WTC11 (cell line): ENCODE data around the gene RTN4. TPM values are rescaled to one million over a fixed set of nuclear protein-coding genes. Genes with fewer than 3 reads are reported as not detected.
"Not testable (repeated sequence)": the region's sequence is repeated elsewhere in the genome, so short reads cannot be mapped to it uniquely, and the experiment has no call there.

Experiments used
- ATAC-seq: fragments of 200-7000 bp; cut with Tn5 transposase; 2 replicates; pipeline ENCODE4 v1.10.0; 2021; ENCODE audit warnings: mild to moderate bottlenecking, moderate library complexity
- CTCF ChIA-PET: fragments of 300-600 bp; sonication (Branson Sonifier 250); formaldehyde crosslinking; loops from one replicate; lab custom pipeline; 2021; ENCODE audit warnings: antibody characterized with exemption; lab: Charles Lee
- POLR2A ChIA-PET: fragments of 350-600 bp; sonication (Branson Sonifier 250); formaldehyde crosslinking; loops from one replicate; lab custom pipeline; 2021; ENCODE audit warnings: antibody characterized with exemption; lab: Charles Lee
- DNase-seq: peaks from one replicate; pipeline ENCODE4 v3.0.0; 2021; ENCODE audit warnings: low spot score
- H3K27ac Mint-ChIP-seq: 2 replicates; pipeline ENCODE4 v1.8.0; 2021; ENCODE audit warnings: mixed read lengths
- H3K27me3 Mint-ChIP-seq: 2 replicates; pipeline ENCODE4 v1.8.0; 2021; ENCODE audit warnings: low read depth, mild to moderate bottlenecking, moderate library complexity, mixed read lengths
- H3K36me3 Mint-ChIP-seq: 2 replicates; pipeline ENCODE4 v1.8.0; 2021; ENCODE audit warnings: mixed read lengths
- H3K4me1 Mint-ChIP-seq: 2 replicates; pipeline ENCODE4 v1.8.0; 2022; ENCODE audit warnings: mixed read lengths
- H3K4me3 Mint-ChIP-seq: 2 replicates; pipeline ENCODE4 v1.8.0; 2021; ENCODE audit warnings: mild to moderate bottlenecking, moderate library complexity, mixed read lengths
- H3K9me3 Mint-ChIP-seq: 2 replicates; pipeline ENCODE4 v1.8.0; 2021; ENCODE audit warnings: mixed read lengths
- CREB1 ChIP-seq: sonication (generic); formaldehyde crosslinking; IDR thresholded peaks from 2 replicates; pipeline ENCODE4 v1.8.0; 2023; ENCODE audit warnings: mild to moderate bottlenecking, missing genetic modification reagents
- CREM ChIP-seq: sonication (generic); formaldehyde crosslinking; IDR thresholded peaks from 2 replicates; pipeline ENCODE4 v1.8.1; 2022; ENCODE audit warnings: mild to moderate bottlenecking, missing genetic modification reagents, moderate library complexity
- GRHL2 ChIP-seq: fragments of 250-450 bp; sonication (Bioruptor Pico); IDR thresholded peaks from 2 replicates; pipeline ENCODE4 v1.8.0; 2022; ENCODE audit warnings: mild to moderate bottlenecking, moderate library complexity; ENCODE audit not compliant: insufficient replicate concordance, severe bottlenecking
- ZBTB21 ChIP-seq: sonication (generic); formaldehyde crosslinking; IDR thresholded peaks from 2 replicates; pipeline ENCODE4 v1.8.1; 2023; ENCODE audit warnings: mild to moderate bottlenecking, missing genetic modification reagents, borderline replicate concordance
- ZNF219 ChIP-seq: sonication (generic); formaldehyde crosslinking; IDR thresholded peaks from 2 replicates; pipeline ENCODE4 v1.8.0; 2023; ENCODE audit warnings: missing genetic modification reagents, mild to moderate bottlenecking, borderline replicate concordance
- total RNA-seq: library from RNA; stranded (reverse); gene quantifications from 3 replicates; pipeline ENCODE4 v1.2.3, GENCODE V29; 2021
- TF ChIP-seq, protein P1 (sequence below): sonication (generic); formaldehyde crosslinking; IDR thresholded peaks from 2 replicates; pipeline ENCODE4 v1.8.0; 2022; ENCODE audit warnings: mild to moderate bottlenecking, missing genetic modification reagents
- TF ChIP-seq, protein P2 (sequence below): sonication (generic); formaldehyde crosslinking; IDR thresholded peaks from 2 replicates; pipeline ENCODE4 v1.8.1; 2023; ENCODE audit warnings: mild to moderate bottlenecking, missing genetic modification reagents
- TF ChIP-seq, protein P3 (sequence below): sonication (generic); formaldehyde crosslinking; IDR thresholded peaks from 2 replicates; pipeline ENCODE4 v1.8.0; 2023; ENCODE audit warnings: missing genetic modification reagents, mild to moderate bottlenecking, borderline replicate concordance
- TF ChIP-seq, protein P4 (sequence below): fragments of 250-450 bp; sonication (Bioruptor Pico); IDR thresholded peaks from 2 replicates; pipeline ENCODE4 v1.9.0; 2021; ENCODE audit warnings: mild to moderate bottlenecking

Gene RTN4
- total RNA-seq, 1 experiment from 2014 or later: 202 TPM

DNA sequence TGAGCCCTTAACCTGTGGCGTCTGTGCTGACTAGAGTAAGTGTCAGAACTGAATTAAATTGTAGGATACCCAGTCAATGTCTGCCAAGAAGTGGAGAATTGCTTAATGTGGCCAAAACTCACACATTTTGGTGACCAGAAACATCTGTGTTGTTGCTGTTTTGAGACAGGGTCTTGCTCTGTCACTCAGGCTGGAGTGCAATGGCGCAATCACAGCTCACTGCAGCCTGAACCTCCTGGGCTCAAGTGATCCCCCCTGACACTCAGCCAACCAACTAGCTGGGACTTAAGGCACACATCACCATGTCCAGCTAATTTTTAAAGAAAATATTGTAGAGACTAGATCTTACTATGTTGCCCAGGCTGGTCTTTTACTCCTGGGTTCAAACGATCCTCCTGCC is 34.4 kb upstream of the RTN4 start:
- Mint-ChIP-seq H3K9me3 (no peaks in the 10 kb centered on the region), H3K4me1 (no peaks in the 10 kb centered on the region), H3K4me3 (no peak overlapping the region), H3K27ac (no peak overlapping the region), H3K27me3 (no peaks in the 10 kb centered on the region), H3K36me3 (no peaks in the 10 kb centered on the region)
- CTCF ChIA-PET: no interaction called here
- ATAC-seq: no peak
- TF ChIP-seq ZBTB21: no peak
- no peak for DNase-seq
- POLR2A ChIA-PET: no interaction called here

DNA sequence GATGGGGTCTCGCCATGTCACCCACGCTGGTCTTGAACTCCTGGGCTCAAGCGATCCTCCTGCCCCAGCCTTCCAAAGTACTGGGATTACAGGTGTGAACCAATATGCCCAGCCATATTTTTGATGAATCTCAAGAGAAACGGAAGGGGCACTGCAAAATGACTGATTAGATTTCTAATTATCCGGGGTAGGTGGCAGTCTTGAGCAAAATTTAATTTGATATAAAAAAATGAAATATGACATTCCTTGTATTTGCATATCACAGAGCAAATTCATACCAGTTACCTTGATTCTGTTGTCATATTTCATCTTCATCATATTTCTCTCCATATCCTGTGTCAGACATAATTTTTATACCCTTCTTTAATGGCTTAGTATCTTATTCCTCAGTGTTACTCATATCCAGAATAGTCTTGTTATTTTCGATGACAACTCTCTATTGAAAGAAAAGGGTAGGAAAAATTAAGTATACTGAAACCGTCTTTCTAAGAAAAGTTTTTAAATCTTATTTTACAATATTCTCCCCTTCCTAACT is 30.0 kb upstream of the RTN4 start:
- H3K27me3 Mint-ChIP-seq: no peaks in the 10 kb centered on the region
- no peak for TF ChIP-seq GRHL2 (CRISPR knock-in tag)
- TF ChIP-seq, protein P1, sequence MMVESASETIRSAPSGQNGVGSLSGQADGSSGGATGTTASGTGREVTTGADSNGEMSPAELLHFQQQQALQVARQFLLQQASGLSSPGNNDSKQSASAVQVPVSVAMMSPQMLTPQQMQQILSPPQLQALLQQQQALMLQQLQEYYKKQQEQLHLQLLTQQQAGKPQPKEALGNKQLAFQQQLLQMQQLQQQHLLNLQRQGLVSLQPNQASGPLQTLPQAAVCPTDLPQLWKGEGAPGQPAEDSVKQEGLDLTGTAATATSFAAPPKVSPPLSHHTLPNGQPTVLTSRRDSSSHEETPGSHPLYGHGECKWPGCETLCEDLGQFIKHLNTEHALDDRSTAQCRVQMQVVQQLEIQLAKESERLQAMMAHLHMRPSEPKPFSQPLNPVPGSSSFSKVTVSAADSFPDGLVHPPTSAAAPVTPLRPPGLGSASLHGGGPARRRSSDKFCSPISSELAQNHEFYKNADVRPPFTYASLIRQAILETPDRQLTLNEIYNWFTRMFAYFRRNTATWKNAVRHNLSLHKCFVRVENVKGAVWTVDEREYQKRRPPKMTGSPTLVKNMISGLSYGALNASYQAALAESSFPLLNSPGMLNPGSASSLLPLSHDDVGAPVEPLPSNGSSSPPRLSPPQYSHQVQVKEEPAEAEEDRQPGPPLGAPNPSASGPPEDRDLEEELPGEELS (CRISPR knock-in tag): no peak
- ChIA-PET CTCF (no interaction called here), POLR2A (no interaction called here)
- ATAC-seq (no peak), DNase-seq (no peak)
- H3K9me3 Mint-ChIP-seq: no peaks in the 10 kb centered on the region
- no peaks in the 10 kb centered on the region for H3K36me3 Mint-ChIP-seq
- H3K4me3 Mint-ChIP-seq: no peak overlapping the region
- no peaks in the 10 kb centered on the region for H3K4me1 Mint-ChIP-seq
- no peak overlapping the region for H3K27ac Mint-ChIP-seq

DNA sequence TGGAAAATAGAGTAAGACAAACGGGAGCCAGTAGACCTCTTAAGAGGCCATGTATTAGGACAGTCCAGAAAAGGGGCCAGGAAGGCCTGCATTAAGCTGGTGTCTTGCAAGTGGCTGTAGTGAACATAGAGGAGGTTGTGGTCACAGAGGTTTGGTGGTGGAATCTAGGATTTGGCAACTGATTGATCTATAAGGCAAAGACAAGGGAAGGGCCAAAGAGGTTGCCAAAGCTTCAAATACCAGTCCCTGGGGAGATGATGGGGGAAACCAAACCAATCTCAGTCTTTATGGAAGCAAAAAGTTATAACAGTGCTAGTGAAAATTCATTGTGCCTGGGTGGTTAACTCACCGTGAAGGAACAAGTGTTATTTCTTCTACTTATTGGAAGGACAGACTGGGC is 28.7 kb upstream of the RTN4 start:
- Mint-ChIP-seq H3K4me1 (no peaks in the 10 kb centered on the region), H3K27ac (no peak overlapping the region), H3K9me3 (no peaks in the 10 kb centered on the region), H3K27me3 (no peaks in the 10 kb centered on the region), H3K4me3 (no peak overlapping the region), H3K36me3 (no peaks in the 10 kb centered on the region)
- ATAC-seq: no peak
- no peak for DNase-seq
- ChIA-PET CTCF (no interaction called here), POLR2A (no interaction called here)
- TF ChIP-seq, protein P2, sequence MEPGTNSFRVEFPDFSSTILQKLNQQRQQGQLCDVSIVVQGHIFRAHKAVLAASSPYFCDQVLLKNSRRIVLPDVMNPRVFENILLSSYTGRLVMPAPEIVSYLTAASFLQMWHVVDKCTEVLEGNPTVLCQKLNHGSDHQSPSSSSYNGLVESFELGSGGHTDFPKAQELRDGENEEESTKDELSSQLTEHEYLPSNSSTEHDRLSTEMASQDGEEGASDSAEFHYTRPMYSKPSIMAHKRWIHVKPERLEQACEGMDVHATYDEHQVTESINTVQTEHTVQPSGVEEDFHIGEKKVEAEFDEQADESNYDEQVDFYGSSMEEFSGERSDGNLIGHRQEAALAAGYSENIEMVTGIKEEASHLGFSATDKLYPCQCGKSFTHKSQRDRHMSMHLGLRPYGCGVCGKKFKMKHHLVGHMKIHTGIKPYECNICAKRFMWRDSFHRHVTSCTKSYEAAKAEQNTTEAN (CRISPR knock-in tag): no peak
- no peak for TF ChIP-seq CREM (CRISPR knock-in tag)

DNA sequence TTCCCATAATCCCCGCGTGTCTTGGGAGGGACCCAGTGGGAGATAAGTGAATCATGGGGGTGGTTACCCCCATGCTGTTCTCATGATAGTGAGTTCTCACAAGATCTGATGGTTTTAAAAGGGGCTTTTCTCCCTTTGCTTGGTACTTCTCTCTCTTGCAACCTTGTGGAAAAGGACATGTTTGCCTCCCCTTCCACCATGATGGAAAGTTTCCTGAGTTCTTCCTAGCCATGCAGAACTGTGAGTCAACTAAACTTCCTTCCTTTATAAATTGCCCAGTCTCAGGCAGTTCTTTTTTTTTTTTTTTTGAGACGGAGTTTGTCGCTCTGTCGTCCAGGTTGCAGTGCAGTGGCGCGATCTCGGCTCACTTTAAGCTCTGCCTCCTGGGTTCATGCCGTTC is 26.5 kb upstream of the RTN4 start:
- no peaks in the 10 kb centered on the region; the same call in 1 of the 2 replicates for H3K27me3 Mint-ChIP-seq
- H3K36me3 Mint-ChIP-seq: no peaks in the 10 kb centered on the region
- no peak for TF ChIP-seq CREB1 (CRISPR knock-in tag)
- ChIA-PET CTCF (no interaction called here), POLR2A (no interaction called here)
- no peak overlapping the region for H3K4me3 Mint-ChIP-seq
- no peak overlapping the region for H3K27ac Mint-ChIP-seq
- H3K9me3 Mint-ChIP-seq: no peaks in the 10 kb centered on the region
- no peaks in the 10 kb centered on the region for H3K4me1 Mint-ChIP-seq
- no peak for ATAC-seq
- DNase-seq: no peak

DNA sequence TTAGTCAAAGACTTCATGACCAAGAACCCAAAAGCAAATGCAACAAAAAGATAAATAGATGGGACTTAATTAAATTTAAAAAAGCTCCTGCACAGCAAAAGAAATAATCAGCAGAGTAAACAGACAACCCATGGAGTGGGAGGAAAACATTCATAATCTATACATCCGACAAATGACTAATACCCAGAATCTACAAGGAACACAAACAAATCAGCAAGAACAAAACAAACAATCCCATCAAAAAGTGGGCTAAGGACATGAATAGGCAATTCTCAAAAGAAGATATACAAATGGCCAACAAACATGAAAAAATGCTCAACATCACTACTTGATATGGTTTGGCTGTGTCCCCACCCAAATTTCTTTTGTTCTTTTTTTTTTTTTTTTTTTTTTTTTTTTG is 25.8 kb upstream of the RTN4 start:
- H3K4me3 Mint-ChIP-seq, H3K36me3 Mint-ChIP-seq, H3K4me1 Mint-ChIP-seq, H3K27ac Mint-ChIP-seq, POLR2A ChIA-PET, ATAC-seq, DNase-seq, CTCF ChIA-PET, H3K9me3 Mint-ChIP-seq, H3K27me3 Mint-ChIP-seq: not testable (repeated sequence)

DNA sequence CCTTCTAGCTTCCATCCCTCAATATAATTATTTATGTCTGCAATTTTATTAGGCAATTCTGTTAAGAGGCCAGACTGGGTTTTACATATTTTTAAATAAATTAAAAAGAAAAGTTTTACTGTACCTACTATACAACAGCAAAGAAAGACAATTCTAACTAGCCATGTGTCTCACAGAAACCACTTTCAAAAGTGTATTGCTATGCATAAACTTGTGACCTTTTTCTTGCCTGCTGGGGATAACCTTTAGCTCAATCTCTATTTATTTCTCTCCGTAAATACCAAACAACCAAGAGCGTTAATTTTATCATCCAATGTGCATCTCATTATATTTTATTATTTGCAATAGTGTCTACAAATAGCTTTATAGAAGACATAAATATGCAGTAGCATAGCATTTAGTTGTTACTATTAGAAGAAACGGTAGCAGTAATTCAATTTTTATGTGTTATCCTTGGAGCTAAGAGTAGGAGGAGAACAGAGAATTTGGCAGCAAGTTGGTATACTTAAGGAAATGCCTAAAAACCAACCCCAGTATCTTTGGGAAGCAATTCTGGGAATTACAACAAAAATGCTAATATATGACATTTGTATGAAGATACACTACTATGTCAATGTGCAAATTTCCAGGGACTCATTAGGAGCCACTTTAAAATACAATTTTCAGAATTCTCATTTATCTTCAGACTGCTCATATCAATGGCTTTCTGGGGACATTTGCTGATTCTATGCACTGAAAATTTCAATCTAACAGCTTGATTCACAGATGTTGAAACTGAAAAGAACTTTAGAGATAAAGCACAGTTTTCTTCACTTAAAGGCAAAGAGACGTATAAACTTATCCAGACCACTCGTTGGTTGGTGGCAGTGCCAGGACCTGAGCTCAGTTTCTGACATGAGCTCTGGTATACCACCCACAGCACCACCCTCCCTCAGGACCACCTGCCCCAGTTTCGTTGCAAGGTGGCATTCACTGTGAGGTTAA is 23.0 kb upstream of the RTN4 start:
- no peaks in the 10 kb centered on the region for H3K4me1 Mint-ChIP-seq
- no peak overlapping the region for H3K27ac Mint-ChIP-seq
- ATAC-seq: no peak
- no peaks in the 10 kb centered on the region; the same call in 1 of the 2 replicates for H3K27me3 Mint-ChIP-seq
- no peak overlapping the region for H3K4me3 Mint-ChIP-seq
- TF ChIP-seq, protein P3, sequence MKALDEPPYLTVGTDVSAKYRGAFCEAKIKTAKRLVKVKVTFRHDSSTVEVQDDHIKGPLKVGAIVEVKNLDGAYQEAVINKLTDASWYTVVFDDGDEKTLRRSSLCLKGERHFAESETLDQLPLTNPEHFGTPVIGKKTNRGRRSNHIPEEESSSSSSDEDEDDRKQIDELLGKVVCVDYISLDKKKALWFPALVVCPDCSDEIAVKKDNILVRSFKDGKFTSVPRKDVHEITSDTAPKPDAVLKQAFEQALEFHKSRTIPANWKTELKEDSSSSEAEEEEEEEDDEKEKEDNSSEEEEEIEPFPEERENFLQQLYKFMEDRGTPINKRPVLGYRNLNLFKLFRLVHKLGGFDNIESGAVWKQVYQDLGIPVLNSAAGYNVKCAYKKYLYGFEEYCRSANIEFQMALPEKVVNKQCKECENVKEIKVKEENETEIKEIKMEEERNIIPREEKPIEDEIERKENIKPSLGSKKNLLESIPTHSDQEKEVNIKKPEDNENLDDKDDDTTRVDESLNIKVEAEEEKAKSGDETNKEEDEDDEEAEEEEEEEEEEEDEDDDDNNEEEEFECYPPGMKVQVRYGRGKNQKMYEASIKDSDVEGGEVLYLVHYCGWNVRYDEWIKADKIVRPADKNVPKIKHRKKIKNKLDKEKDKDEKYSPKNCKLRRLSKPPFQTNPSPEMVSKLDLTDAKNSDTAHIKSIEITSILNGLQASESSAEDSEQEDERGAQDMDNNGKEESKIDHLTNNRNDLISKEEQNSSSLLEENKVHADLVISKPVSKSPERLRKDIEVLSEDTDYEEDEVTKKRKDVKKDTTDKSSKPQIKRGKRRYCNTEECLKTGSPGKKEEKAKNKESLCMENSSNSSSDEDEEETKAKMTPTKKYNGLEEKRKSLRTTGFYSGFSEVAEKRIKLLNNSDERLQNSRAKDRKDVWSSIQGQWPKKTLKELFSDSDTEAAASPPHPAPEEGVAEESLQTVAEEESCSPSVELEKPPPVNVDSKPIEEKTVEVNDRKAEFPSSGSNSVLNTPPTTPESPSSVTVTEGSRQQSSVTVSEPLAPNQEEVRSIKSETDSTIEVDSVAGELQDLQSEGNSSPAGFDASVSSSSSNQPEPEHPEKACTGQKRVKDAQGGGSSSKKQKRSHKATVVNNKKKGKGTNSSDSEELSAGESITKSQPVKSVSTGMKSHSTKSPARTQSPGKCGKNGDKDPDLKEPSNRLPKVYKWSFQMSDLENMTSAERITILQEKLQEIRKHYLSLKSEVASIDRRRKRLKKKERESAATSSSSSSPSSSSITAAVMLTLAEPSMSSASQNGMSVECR (CRISPR knock-in tag): no peak
- no peak for TF ChIP-seq ZNF219 (CRISPR knock-in tag)
- TF ChIP-seq, protein P4, sequence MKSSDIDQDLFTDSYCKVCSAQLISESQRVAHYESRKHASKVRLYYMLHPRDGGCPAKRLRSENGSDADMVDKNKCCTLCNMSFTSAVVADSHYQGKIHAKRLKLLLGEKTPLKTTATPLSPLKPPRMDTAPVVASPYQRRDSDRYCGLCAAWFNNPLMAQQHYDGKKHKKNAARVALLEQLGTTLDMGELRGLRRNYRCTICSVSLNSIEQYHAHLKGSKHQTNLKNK: no peak
- ChIA-PET CTCF (no interaction called here), POLR2A (no interaction called here)
- no peaks in the 10 kb centered on the region for H3K36me3 Mint-ChIP-seq
- H3K9me3 Mint-ChIP-seq: no peaks in the 10 kb centered on the region
- DNase-seq: no peak
